Amniotic stem cell (primary cell): ENCODE measurements around the gene DPCD.

Experiments
- DNase-seq: peaks from one replicate; lab custom pipeline; 2025; lab: John Stamatoyannopoulos, UW

The DPCD gene

GRCh38 chr10:101587725-101588653, at the start of gene DPCD, which contains the start of gene POLL:
TSS of gene DPCD (plus strand) at chr10:101588321. CDS start at chr10:101588337, 16 bp downstream.
TSS of gene POLL (minus strand) at chr10:101588257. CDS start at chr10:101587360, 897 bp downstream.
- DNase-seq, result peak; percentile 96

- no peak for DNase-seq
Measured at GRCh38 chr10:101538446-101538845, 49.7 kb upstream of the DPCD start.

DNA sequence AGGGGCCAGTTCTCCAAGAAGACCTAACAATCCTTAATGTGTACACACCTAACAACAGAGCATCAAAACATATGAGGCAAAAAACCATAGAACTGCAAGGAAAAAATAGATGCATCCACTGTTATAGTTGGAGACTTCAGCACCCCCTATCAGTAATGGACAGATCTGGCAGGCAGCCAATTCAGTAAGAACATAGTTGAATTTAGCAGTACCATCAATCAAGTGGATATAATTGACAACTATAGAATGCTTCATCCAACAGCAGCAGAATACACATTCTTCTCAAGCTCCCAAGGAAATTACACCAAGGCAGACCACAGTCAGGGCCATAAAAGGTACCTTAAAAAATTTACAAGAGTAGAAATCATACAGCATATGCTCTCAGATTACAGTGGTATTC, 42.2 kb upstream of the DPCD start:
- DNase-seq, result no peak

GRCh38 chr10:101550965-101551364, 37.2 kb upstream of the DPCD start:
- no peak for DNase-seq

DNA sequence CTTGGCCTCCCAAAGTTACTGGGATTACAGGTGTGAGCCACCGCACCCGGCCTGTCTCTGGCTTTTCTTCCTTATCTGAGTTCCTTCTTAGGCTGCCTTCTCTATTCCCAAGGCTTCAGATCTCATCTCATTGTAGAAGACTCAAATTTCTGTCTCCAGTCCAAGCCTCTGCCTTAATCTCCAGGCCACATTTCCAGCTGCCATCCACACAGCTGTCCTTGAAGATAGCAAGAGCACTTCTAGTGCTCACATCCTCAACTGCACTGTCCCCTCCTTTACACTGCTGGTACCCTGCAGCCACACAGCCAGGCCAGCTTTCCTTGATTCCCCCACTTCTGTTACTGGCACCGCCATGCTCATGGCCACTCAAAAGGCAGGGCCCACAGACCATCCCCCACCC, 35.7 kb upstream of the DPCD start:
- DNase-seq, result no peak

DNA sequence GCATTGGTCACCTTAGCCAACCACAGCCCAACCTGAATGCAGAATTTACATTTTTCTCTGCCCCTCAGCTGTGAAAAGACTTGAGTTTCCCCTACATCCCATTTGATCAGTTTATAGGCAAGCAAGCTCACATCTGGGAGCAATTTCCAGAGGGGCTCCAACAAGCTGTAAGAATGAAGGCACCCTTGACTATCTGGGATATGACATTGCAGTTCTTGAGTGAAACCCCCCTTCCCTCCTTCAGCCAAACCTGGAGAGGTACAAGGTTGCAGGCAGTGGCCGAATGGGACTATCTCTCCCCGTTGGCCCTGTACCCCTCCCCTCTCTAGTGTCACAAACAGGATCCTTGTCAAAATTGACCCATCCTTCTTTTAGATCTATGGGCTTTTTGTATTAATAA, 30.6 kb upstream of the DPCD start:
- no peak for DNase-seq

GRCh38 chr10:101558204-101558603, 29.9 kb upstream of the DPCD start:
- DNase-seq, result no peak

DNA sequence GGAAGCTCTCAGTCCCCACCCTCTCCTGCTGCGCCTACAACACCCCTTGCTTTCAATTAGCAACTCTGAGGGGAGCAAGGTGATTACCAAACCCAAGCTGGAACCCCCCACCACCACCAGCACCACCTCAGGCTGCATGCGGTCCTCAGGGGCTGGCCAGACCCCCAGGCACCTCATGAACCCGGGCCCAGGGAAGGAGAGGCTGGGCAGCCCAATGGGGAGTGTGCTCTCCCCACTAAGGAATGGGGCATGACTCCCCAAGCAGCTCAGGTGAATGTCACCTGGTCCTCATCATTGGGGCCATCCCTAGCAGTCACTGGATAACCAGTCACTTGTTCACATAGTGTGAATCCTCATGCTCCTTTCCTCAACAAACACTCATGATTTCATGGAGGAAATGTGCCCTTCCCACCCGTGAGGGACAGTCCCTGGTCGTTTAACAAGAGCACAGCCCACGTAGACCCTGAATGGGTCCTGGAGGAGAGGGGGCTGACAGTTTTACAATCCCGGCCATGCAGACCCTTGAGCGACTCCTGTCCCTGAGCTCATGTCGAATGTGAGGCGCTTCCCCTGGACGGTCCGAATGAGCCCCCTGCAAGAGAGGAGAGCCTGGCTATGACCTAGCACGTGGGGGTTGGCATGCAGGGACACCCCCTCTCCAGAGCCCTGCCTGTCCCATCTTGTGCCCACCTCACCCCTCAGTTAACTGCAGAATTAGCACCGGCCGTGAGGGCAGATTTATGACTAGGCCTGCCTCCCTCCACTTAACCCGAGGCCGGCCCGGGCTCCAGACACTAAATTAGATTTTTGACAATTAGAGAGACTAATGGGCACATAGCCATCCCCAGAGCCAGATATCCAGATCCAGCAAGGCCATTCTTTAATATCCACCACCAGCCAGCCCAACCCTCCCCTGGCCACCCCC, 29.2 kb upstream of the DPCD start:
- DNase-seq, result no peak

- no peak for DNase-seq
Measured at GRCh38 chr10:101559596-101560297, 28.4 kb upstream of the DPCD start.

GRCh38 chr10:101560298-101561067, 27.6 kb upstream of the DPCD start:
- DNase-seq, result no peak

GRCh38 chr10:101561068-101561915, 26.8 kb upstream of the DPCD start:
- DNase-seq, result no peak

DNA sequence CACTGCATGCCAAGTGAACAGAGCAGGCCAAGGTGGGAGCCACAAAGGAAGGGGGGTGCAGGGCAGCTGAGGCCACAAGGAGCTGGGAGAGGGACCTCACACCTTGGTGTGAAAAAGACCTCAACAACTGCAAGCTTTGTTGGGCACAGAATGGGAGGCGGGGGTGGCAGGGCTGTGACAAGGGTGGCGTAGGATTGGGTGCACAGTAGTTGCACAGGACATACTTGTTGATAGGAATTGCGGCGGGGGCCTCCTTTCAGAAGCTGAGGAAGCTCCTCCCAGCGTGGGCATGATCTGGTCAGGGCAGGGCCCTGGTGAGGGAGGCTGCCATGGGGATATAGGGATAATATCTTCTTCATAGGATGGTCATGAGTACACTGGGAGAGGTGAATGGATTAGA, 25.9 kb upstream of the DPCD start:
- no peak for DNase-seq

- no peak for DNase-seq
Measured at GRCh38 chr10:101563007-101563406, 25.1 kb upstream of the DPCD start.

GRCh38 chr10:101563497-101564040, 24.6 kb upstream of the DPCD start:
- no peak for DNase-seq

GRCh38 chr10:101564490-101564991, 23.6 kb upstream of the DPCD start:
- DNase-seq, result no peak

DNA sequence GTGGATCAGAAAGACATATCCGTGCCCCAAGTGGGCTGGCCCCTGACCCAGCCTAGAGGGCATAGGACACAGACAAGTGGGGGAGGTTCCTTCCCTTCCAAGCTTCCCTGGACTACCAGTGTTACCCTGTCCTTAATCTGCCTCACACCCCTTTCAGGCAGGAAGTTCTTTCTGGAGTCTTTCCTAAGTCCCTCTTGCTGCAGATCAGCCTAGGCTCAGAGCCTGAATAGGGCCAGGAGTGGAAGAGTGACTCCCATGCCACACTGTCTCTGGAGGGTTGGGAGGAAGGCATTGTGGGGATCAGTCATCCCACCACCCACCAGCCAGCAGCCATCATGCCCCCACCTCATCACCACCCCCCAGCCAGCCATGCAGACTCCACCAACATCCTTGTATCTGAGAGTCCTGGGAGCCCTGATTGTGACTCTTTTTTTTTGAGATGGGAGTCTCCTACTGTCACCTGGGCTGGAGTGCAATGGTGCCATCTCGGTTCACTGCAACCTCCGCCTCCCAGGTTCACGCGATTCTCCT, 22.7 kb upstream of the DPCD start:
- DNase-seq, result no peak

DNA sequence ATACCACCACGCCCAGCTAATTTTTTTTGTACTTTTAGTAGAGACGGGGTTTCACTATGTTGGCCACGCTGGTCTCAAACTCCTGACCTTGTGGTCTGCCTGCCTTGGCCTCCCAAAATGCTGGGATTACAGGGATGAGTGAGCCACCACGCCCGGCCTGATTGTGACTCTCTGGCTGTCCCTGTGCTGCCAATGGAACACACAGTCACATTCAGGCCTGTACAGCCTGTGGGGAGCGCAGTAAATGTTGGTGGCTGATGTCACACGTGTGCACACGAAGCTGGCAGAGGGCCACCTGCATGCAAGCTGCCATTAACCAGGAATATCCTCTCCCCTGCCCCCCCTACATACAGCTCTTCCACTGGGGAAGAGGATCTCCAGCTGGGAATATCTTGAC, 22.2 kb upstream of the DPCD start:
- no peak for DNase-seq

GRCh38 chr10:101566333-101567164, 21.6 kb upstream of the DPCD start:
- no peak for DNase-seq
